Adipocyte (in vitro differentiated cells): ENCODE data around the gene TNPO1.
A peak's percentile ranks its signal among the peaks of the same experiment; 100 is the strongest.

Experiments
- DNase-seq: peaks from one replicate; pipeline ENCODE4 v3.0.0-alpha.2; 2015; ENCODE audit warnings: low read depth
- H3K27me3 ChIP-seq: replicated peaks from 2 replicates; pipeline ENCODE4 v1.7.0; 2013; ENCODE audit warnings: mild to moderate bottlenecking, low read length, moderate library complexity; ENCODE audit not compliant: control insufficient read depth, insufficient read depth
- H3K36me3 ChIP-seq: 2 replicates; pipeline ENCODE4 v1.7.0; 2013; ENCODE audit warnings: low read length, mild to moderate bottlenecking, moderate library complexity; ENCODE audit not compliant: control insufficient read depth, insufficient read depth, severe bottlenecking
- H3K4me1 ChIP-seq: 2 replicates; pipeline ENCODE4 v1.7.0; 2013; ENCODE audit warnings: mild to moderate bottlenecking, low read length, moderate library complexity; ENCODE audit not compliant: control insufficient read depth, insufficient read depth
- H3K4me3 ChIP-seq: 2 replicates; pipeline ENCODE4 v1.7.0; 2013; ENCODE audit warnings: mild to moderate bottlenecking, low read length, moderate library complexity
- H3K9ac ChIP-seq: 2 replicates; pipeline ENCODE4 v1.7.0; 2013; ENCODE audit warnings: mild to moderate bottlenecking, low read length, moderate library complexity
- H3K9me3 ChIP-seq: 2 replicates; pipeline ENCODE4 v1.7.0; 2013; ENCODE audit warnings: mild to moderate bottlenecking, low read length, moderate library complexity; ENCODE audit not compliant: control insufficient read depth

The TNPO1 gene

GRCh38 chr5:72955768-72956323, 139.4 kb downstream of the TNPO1 start, which contains the start of gene FCHO2:
Gene FCHO2 (plus strand): TSS chr5:72956041. CDS start chr5:72956097, 56 bp downstream.
- H3K4me1 ChIP-seq: peaks cover 30% of the 10 kb centered on the region
- peak within 1 kb of the TSS; percentile 90 for H3K9ac ChIP-seq

GRCh38 chr5:72956324-72957140, 140.1 kb downstream of the TNPO1 start:
- H3K36me3 ChIP-seq: no peaks in the 10 kb centered on the region
- no peaks in the 10 kb centered on the region for H3K9me3 ChIP-seq
- H3K9ac ChIP-seq: peak overlapping the region; percentile 90
- H3K4me3 ChIP-seq: peak overlapping the region; percentile 94
- H3K4me1 ChIP-seq: peaks cover 29% of the 10 kb centered on the region
- H3K27me3 ChIP-seq: no peaks in the 10 kb centered on the region
- DNase-seq: peak; percentile 78

More at GRCh38 chr5:72955768-72956323, 139.4 kb downstream of the TNPO1 start, which contains the start of gene FCHO2:
- Histone ChIP-seq H3K27me3 (no peaks in the 10 kb centered on the region), H3K4me3 (peak within 1 kb of the TSS; percentile 94), H3K36me3 (no peaks in the 10 kb centered on the region), H3K9me3 (no peaks in the 10 kb centered on the region)
- DNase-seq: peak; percentile 99

- no peak for DNase-seq
Measured at GRCh38 chr5:72957337-72957736, 140.9 kb downstream of the TNPO1 start.

GRCh38 chr5:72959257-72959656, 142.8 kb downstream of the TNPO1 start:
- Histone ChIP-seq H3K9me3 (no peaks in the 10 kb centered on the region), H3K9ac (no peak overlapping the region), H3K36me3 (no peaks in the 10 kb centered on the region), H3K27me3 (no peaks in the 10 kb centered on the region), H3K4me1 (peaks cover 14% of the 10 kb centered on the region), H3K4me3 (no peak overlapping the region)
- DNase-seq: no peak

More at GRCh38 chr5:72957337-72957736, 140.9 kb downstream of the TNPO1 start:
- Histone ChIP-seq H3K4me3 (peak overlapping the region; percentile 94), H3K9me3 (no peaks in the 10 kb centered on the region), H3K4me1 (peaks cover 22% of the 10 kb centered on the region), H3K27me3 (no peaks in the 10 kb centered on the region), H3K9ac (peak overlapping the region; percentile 90), H3K36me3 (no peaks in the 10 kb centered on the region)
